Measurements from ENCODE around the gene DDX6. TPM values are rescaled to one million over a fixed set of nuclear protein-coding genes. Genes with fewer than 3 reads are reported as not detected.

The DDX6 gene
- polyA plus RNA-seq, 12 donors: 68.5 to 523 (median 88.0) TPM

GRCh38 chr11:118706546-118706825 is 84.5 kb downstream of the DDX6 start:
- no peak for DNase-seq

DNA sequence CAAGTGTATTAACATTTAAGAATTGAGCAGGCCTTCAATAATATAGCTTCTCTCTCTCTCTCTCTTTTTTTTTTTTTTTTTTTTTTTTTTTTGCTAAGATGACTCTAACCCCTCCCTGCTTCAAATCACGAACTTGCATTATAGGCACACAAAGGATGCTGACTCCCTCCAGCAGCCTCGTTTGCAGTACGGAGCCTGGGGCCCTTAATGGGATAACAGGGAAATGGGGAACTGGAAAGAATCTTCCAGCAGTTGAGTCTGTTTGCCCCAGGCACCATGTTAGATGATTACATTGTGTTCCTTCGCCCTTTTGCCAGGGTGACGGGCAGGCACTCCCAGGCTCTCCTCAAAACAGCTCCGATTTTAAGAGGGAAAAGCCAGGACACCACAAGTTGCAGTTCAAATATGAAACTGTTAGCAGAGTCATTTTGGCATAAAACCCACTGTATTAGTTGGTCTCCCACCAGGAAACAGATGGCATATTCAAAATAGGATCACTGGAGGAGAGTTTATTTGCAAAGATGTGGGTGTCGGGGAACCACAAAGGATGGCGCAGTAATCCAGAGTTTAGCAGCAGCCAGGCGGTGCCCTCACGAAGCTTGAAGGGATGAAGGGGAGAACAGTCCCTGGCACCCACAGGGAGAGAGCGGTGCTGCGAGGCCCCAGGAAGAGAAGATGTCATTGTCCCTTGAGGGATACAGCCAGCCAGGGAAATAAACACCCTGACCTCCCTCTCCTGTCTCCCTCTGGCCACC is 85.0 kb downstream of the DDX6 start:
- peak; percentile 17 for DNase-seq

- no peak for DNase-seq
Measured at GRCh38 chr11:118705111-118705741, 85.7 kb downstream of the DDX6 start.

DNA sequence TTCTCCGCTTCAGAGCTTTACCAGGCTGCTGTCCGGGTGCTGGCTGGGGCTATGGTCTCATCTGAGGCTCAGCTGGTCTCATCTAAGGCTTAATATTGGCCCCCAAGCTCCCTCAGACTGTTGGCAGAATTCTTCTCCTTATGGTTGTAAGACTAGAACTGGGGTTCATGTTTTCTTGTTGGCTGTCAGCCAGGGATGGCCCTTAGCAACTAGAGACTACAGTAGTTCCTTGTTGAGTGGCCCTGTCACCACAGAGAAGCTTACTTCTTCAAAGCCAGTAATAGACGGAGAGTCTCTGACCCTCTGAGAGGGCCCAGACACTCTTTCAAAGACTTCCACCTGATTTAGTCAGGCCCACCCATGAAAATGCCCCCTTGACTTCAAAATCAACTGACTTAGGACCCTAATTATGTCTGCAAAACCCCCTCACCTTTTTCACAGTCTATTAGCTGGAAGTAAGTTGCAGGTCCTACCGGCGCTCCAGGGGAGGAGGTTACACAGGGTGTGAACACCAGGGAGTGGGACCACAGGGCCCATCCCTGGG is 87.3 kb downstream of the DDX6 start:
- peak; percentile 26 for DNase-seq

DNA sequence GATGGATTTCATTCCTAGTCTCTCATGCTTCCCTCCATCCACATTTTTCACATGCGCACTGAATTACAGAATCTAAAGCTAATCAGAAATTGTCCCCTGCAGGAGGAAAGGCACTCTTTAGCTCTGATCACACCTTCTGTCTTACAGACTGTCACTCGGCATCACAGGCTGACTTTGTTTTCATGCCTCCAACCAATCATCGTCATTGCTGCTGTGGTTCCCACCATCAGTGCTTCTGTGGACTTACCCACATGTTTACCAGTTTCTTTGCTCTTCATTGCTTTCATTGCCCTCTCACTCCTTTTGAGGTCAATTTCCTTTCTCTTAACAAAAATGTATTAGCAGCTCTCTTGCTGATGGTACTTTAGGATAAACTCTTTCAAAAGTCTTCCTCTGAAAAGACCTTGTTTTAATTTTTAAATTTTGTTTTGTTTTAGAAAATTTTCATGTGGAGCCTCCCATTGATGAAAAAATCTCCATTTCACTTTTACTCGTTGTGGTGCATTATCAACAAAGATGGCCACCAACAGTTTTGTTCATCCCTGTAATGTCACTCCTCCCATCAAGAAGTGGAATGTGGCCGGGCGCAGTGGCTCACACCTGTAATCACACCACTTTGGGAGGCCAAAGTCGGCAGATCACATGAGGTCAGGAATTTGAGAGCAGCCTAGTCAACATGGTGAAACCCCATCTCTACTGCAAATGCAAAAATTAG is 91.3 kb downstream of the DDX6 start:
- DNase-seq: no peak

Other genes starting within 250 kb of the DDX6 start
- gene IFT46, start 225.2 kb downstream of the DDX6 start, polyA plus RNA-seq (ENCODE audit: insufficient read length in 12 of 12): 10 to 100 TPM in 10 of 12 donors, 1 to 10 TPM in 1, not detected in 1; 9.2 to 31.6 (median 19.5) TPM
- gene ARCN1, start 218.8 kb downstream of the DDX6 start, polyA plus RNA-seq (ENCODE audit: insufficient read length in 12 of 12): 100 to 1,000 TPM in 11 of 12 donors, not detected in 1; 106 to 189 (median 141) TPM
- gene PHLDB1, start 183.5 kb downstream of the DDX6 start, polyA plus RNA-seq (ENCODE audit: insufficient read length in 12 of 12): 10 to 100 TPM in 11 of 12 donors, not detected in 1; 64.0 to 97.0 (median 77.5) TPM
- gene TREH, start 111.5 kb downstream of the DDX6 start, polyA plus RNA-seq (ENCODE audit: insufficient read length in 12 of 12): under 1 TPM in 7 of 12 donors, not detected in 5; 0.12 to 0.57 (median 0.26) TPM
- under 1 TPM in 3 of 12 donors, not detected in 9; 0.06 to 0.13 (median 0.10) TPM for gene CXCR5, start 92.7 kb upstream of the DDX6 start, polyA plus RNA-seq (ENCODE audit: insufficient read length in 12 of 12)
- gene BCL9L, start 134.8 kb upstream of the DDX6 start, polyA plus RNA-seq (ENCODE audit: insufficient read length in 12 of 12): 100 to 1,000 TPM in 2 of 12 donors, 10 to 100 TPM in 9, not detected in 1; 50.0 to 169 (median 60.6) TPM
- 1 to 10 TPM in 7 of 12 donors, under 1 TPM in 3, not detected in 2; 0.81 to 7.4 (median 1.1) TPM for gene UPK2, start 165.1 kb upstream of the DDX6 start, polyA plus RNA-seq (ENCODE audit: insufficient read length in 12 of 12)
- gene FOXR1, start 180.6 kb upstream of the DDX6 start, polyA plus RNA-seq (ENCODE audit: insufficient read length in 12 of 12): under 1 TPM in 1 of 12 donors, not detected in 11; 0.48 TPM
- gene CENATAC, start 207.0 kb upstream of the DDX6 start, polyA plus RNA-seq (ENCODE audit: insufficient read length in 12 of 12): 10 to 100 TPM in 8 of 12 donors, 1 to 10 TPM in 3, not detected in 1; 8.2 to 45.2 (median 17.7) TPM
- 1,000 to 10,000 TPM in 11 of 12 donors, not detected in 1; 1,508 to 2,787 (median 1,692) TPM for gene RPS25, start 227.2 kb upstream of the DDX6 start, polyA plus RNA-seq (ENCODE audit: insufficient read length in 12 of 12)
- 10 to 100 TPM in 11 of 12 donors, not detected in 1; 29.6 to 57.1 (median 44.7) TPM for gene TRAPPC4, start 227.6 kb upstream of the DDX6 start, polyA plus RNA-seq (ENCODE audit: insufficient read length in 12 of 12)
- 10 to 100 TPM in 7 of 12 donors, 1 to 10 TPM in 4, not detected in 1; 9.3 to 30.8 (median 10.5) TPM for gene SLC37A4, start 239.7 kb upstream of the DDX6 start, polyA plus RNA-seq (ENCODE audit: insufficient read length in 12 of 12)